NCI-H82 (cell line): Measurements from ENCODE around the gene SKI.

Source experiments
- DNase-seq: peaks from one replicate; lab custom pipeline; 2025; lab: John Stamatoyannopoulos, UW

Gene SKI

GRCh38 chr1:2228157-2228594 lies at the start of gene SKI:
Gene SKI (plus strand): TSS chr1:2228319. CDS start chr1:2228767, 448 bp downstream.
- DNase-seq: no peak

GRCh38 chr1:2178875-2179274 lies 49.2 kb upstream of the SKI start:
- DNase-seq: no peak

GRCh38 chr1:2179283-2180013 lies 48.7 kb upstream of the SKI start:
- peak; percentile 56 for DNase-seq

- DNase-seq: no peak
These were observed 47.5 kb upstream of the SKI start for GRCh38 chr1:2180297-2181245.

- no peak for DNase-seq
These were observed 46.8 kb upstream of the SKI start for GRCh38 chr1:2181271-2181670.

GRCh38 chr1:2181752-2182151 lies 46.4 kb upstream of the SKI start:
- DNase-seq: no peak

- DNase-seq: no peak
These were observed 45.7 kb upstream of the SKI start for GRCh38 chr1:2182376-2182775.

- no peak for DNase-seq
These were observed 44.2 kb upstream of the SKI start for GRCh38 chr1:2183937-2184334.

- DNase-seq: no peak
These were observed 43.6 kb upstream of the SKI start for GRCh38 chr1:2184531-2184930.

GRCh38 chr1:2184934-2185333 lies 43.2 kb upstream of the SKI start:
- DNase-seq: no peak

GRCh38 chr1:2185880-2186855 lies 42.0 kb upstream of the SKI start:
- no peak for DNase-seq

GRCh38 chr1:2186901-2187300 lies 41.2 kb upstream of the SKI start:
- DNase-seq: no peak

- no peak for DNase-seq
These were observed 40.5 kb upstream of the SKI start for GRCh38 chr1:2187619-2188018.

- no peak for DNase-seq
These were observed 39.8 kb upstream of the SKI start for GRCh38 chr1:2188336-2188735.

- DNase-seq: peak; percentile 97
These were observed 38.4 kb upstream of the SKI start for GRCh38 chr1:2189459-2190425.

GRCh38 chr1:2190491-2190976 lies 37.6 kb upstream of the SKI start:
- no peak for DNase-seq

- DNase-seq: no peak
These were observed 35.8 kb upstream of the SKI start for GRCh38 chr1:2192031-2192995.

- no peak for DNase-seq
These were observed 34.4 kb upstream of the SKI start for GRCh38 chr1:2193514-2194281.
